ENCODE results near the gene PHOSPHO1.

Gene PHOSPHO1

GRCh38 chr17:49219987-49220386, 10.6 kb downstream of the PHOSPHO1 start:
- no peak for DNase-seq

- peak in 10 of 56 donors; percentile 3 to 38 (median 16) for DNase-seq
Measured at GRCh38 chr17:49218941-49219913, 11.4 kb downstream of the PHOSPHO1 start.

- DNase-seq, result peak in 22 of 56 donors; percentile 10 to 64 (median 28)
Measured at GRCh38 chr17:49217651-49218413, 12.8 kb downstream of the PHOSPHO1 start.

- peak in 9 of 56 donors; percentile 5 to 52 (median 13) for DNase-seq
Measured at GRCh38 chr17:49216953-49217650, 13.5 kb downstream of the PHOSPHO1 start.

- no peak for DNase-seq
Measured at GRCh38 chr17:49216482-49216881, 14.1 kb downstream of the PHOSPHO1 start.

GRCh38 chr17:49214676-49215360, 15.8 kb downstream of the PHOSPHO1 start:
- peak in 3 of 56 donors; percentile 13 to 39 (median 28) for DNase-seq

GRCh38 chr17:49213847-49214246, 16.7 kb downstream of the PHOSPHO1 start:
- no peak for DNase-seq

GRCh38 chr17:49213399-49213798, 17.2 kb downstream of the PHOSPHO1 start:
- DNase-seq, result no peak

- DNase-seq, result peak in 16 of 56 donors; percentile 7 to 52 (median 22)
Measured at GRCh38 chr17:49210158-49211029, 20.2 kb downstream of the PHOSPHO1 start, which contains the start of the genes ABI3 and GNGT2. ABI3 (plus strand) TSS chr17:49210707; CDS start chr17:49210725, 18 bp downstream. GNGT2 (minus strand) TSS chr17:49210574; CDS start chr17:49207422, 3,152 bp downstream.

- no peak for DNase-seq
Measured at GRCh38 chr17:49209061-49209571, 21.5 kb downstream of the PHOSPHO1 start.

- no peak for DNase-seq
Measured at GRCh38 chr17:49204516-49204915, 26.1 kb downstream of the PHOSPHO1 start.

- no peak for DNase-seq
Measured at GRCh38 chr17:49203796-49204195, 26.8 kb downstream of the PHOSPHO1 start.

- DNase-seq, result no peak
Measured at GRCh38 chr17:49201481-49201927, 29.1 kb downstream of the PHOSPHO1 start.

- DNase-seq, result no peak
Measured at GRCh38 chr17:49200423-49201083, 30.0 kb downstream of the PHOSPHO1 start.

- no peak for DNase-seq
Measured at GRCh38 chr17:49198211-49198610, 32.4 kb downstream of the PHOSPHO1 start.

GRCh38 chr17:49197346-49197998, 33.1 kb downstream of the PHOSPHO1 start:
- DNase-seq, result no peak

- no peak for DNase-seq
Measured at GRCh38 chr17:49196520-49196919, 34.1 kb downstream of the PHOSPHO1 start.

- DNase-seq, result no peak
Measured at GRCh38 chr17:49195751-49196150, 34.8 kb downstream of the PHOSPHO1 start.

All from amygdala (tissue), 56 donors.